Measurements from ENCODE around the gene TMSB10.
"Not testable (repeated sequence)": the region's sequence is repeated elsewhere in the genome, so short reads cannot be mapped to it uniquely, and the experiment has no call there.

The TMSB10 gene

DNA sequence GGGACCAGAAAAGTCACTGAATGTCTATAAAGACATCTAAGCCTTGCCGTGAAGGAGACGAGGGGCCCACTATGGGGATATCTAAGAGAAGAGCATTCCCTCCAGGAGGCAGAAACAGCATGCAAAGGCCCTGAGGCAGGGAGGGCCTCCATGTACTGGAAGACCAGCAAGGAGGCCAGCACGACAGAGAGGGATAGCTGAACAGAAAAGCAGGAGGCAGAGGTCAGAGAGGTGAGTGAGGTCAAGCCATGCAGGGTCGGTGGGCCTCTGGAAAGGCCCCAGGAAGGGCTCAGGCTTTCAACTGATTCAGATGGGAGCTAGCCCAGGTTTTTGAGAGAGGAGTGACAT lies 30.3 kb upstream of the TMSB10 start:
- H3K4me3 Mint-ChIP-seq, result peak overlapping the region; percentile 75 to 81
- DNase-seq, result no peak
- no peaks in the 10 kb centered on the region for H3K27me3 Mint-ChIP-seq
- ATAC-seq, result no peak
- peak overlapping the region; percentile 61 to 90 for H3K27ac Mint-ChIP-seq
- H3K4me1 Mint-ChIP-seq, result peaks cover 82% of the 10 kb centered on the region
- no peaks in the 10 kb centered on the region for H3K9me3 Mint-ChIP-seq

- peak overlapping the region; percentile 75 to 96 for H3K4me3 Mint-ChIP-seq
- H3K27me3 Mint-ChIP-seq, H3K9me3 Mint-ChIP-seq, ATAC-seq, DNase-seq: not testable (repeated sequence)
- peaks cover 78% of the 10 kb centered on the region for H3K4me1 Mint-ChIP-seq
- H3K27ac Mint-ChIP-seq, result peak overlapping the region; percentile 45 to 90
These were observed 29.8 kb upstream of the TMSB10 start for GRCh38 chr2:84875619-84876018.

DNA sequence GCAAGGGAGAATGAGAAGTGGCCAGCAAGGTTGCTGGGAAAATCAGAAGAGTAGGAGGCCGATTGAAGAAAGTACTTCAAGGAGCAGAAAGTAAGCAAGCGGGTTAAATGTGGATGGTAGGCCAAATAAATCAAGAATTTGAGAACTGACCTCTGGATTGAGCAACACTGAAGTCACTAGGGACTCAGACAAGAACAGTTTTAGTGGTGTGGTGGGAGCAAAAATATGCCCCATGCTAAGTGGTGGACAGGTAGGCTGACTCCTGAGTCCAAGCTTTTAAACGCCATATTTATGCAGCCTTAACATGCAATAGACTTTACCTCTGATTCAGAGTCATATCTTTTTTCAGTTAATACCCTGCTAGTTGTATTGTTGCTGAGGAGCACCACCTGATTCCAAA lies 29.1 kb upstream of the TMSB10 start:
- H3K27me3 Mint-ChIP-seq, result no peaks in the 10 kb centered on the region
- peak overlapping the region in 1 of 2 donors; percentile 23 for H3K27ac Mint-ChIP-seq
- H3K9me3 Mint-ChIP-seq, result no peaks in the 10 kb centered on the region
- peaks cover 70% of the 10 kb centered on the region for H3K4me1 Mint-ChIP-seq
- ATAC-seq (no peak), DNase-seq (no peak)
- peak overlapping the region; percentile 93 to 96 for H3K4me3 Mint-ChIP-seq

- Mint-ChIP-seq H3K4me1 (peaks cover 64% of the 10 kb centered on the region), H3K27me3 (no peaks in the 10 kb centered on the region), H3K4me3 (peak overlapping the region; percentile 93 to 96), H3K9me3 (no peaks in the 10 kb centered on the region), H3K27ac (peak overlapping the region; percentile 74 to 85)
- DNase-seq (no peak), ATAC-seq (no peak)
These were observed 27.0 kb upstream of the TMSB10 start for GRCh38 chr2:84878459-84878858.

GRCh38 chr2:84878896-84879583 lies 26.4 kb upstream of the TMSB10 start:
- peak overlapping the region; percentile 15 to 79 for H3K27ac Mint-ChIP-seq
- ATAC-seq, result no peak
- no peak for DNase-seq
- H3K4me1 Mint-ChIP-seq, result peaks cover 64% of the 10 kb centered on the region
- H3K27me3 Mint-ChIP-seq, result no peaks in the 10 kb centered on the region
- H3K4me3 Mint-ChIP-seq, result peak overlapping the region; percentile 93 to 96
- no peaks in the 10 kb centered on the region for H3K9me3 Mint-ChIP-seq

- ATAC-seq (no peak), DNase-seq (peak in 1 of 2 donors; percentile 38)
- Mint-ChIP-seq H3K4me3 (peak overlapping the region; percentile 93 to 96), H3K4me1 (peaks cover 64% of the 10 kb centered on the region), H3K9me3 (no peaks in the 10 kb centered on the region), H3K27me3 (no peaks in the 10 kb centered on the region), H3K27ac (peak overlapping the region; percentile 94 to 95)
These were observed 25.7 kb upstream of the TMSB10 start for GRCh38 chr2:84879584-84880394.

DNA sequence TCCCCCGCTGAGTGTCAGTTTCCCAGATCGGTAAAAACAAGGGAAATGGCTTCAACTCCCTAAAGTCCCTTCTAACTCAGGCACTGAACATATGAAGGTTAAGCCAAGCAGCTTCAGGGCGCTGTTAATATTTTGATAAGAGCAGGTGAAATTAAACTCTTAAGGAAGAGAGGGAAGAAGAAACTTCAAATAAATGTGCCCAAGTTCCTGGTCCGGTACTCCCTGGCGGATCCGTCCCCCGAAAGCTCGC lies 25.1 kb upstream of the TMSB10 start:
- peak overlapping the region; percentile 93 to 96 for H3K4me3 Mint-ChIP-seq
- H3K27me3 Mint-ChIP-seq, result no peaks in the 10 kb centered on the region
- ATAC-seq (no peak), DNase-seq (no peak)
- no peaks in the 10 kb centered on the region for H3K9me3 Mint-ChIP-seq
- H3K27ac Mint-ChIP-seq, result peak overlapping the region; percentile 94 to 95
- H3K4me1 Mint-ChIP-seq, result peaks cover 64% of the 10 kb centered on the region

DNA sequence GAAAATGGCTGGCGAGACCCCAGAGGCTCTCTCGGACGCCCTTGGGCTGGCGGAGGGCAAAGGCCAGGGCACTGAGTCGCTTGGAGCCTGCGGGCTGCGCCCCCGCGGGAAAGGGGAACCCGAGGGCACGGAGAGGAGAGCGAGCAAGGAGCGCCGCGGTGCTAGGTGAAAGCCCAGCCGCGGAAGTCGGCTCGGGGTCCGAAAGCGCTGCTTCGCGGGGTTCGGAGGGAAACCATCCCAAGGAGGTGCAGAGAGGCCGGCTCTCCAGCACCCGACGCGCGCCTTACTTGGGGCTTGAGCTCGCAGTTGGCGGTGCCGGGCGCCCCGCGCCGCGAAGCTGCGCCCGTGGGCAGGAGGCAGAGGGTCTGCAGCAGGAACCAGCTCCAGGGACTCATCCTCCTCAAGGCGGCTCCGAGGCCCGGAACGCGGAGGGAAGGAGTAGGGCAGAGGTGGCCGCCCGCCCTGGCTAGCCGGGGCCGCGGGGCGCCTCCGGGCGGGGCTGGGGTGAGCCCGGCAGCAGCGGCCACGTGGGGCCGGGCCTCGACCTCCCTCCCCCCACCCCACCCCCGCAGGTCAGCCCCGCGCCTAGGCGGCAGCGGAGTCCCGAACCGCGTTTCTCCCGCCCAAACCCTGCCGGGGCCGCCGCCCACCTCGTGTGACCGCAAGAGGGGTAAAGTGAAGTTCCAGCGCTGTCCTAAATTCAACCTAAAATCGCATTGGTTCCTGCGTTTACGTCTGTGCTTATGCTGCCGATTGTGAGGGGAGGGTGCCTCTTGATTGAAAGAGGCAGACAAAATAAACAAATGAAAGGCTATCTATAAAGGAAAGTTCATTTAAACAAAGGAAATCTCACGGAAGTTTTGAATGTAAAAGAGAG lies 24.6 kb upstream of the TMSB10 start, which contains the start of gene TRABD2A:
TSS of gene TRABD2A (minus strand) at position 440 of the 877 bp plus-strand sequence. CDS start at position 395, 45 bp downstream.
- no peaks in the 10 kb centered on the region for H3K27me3 Mint-ChIP-seq
- H3K27ac Mint-ChIP-seq, result peak within 1 kb of the TSS; percentile 94 to 95
- ATAC-seq (peak; percentile 66), DNase-seq (peak; percentile 78 to 86)
- peak within 1 kb of the TSS; percentile 93 to 96 for H3K4me3 Mint-ChIP-seq
- no peaks in the 10 kb centered on the region for H3K9me3 Mint-ChIP-seq
- peaks cover 64% of the 10 kb centered on the region for H3K4me1 Mint-ChIP-seq

DNA sequence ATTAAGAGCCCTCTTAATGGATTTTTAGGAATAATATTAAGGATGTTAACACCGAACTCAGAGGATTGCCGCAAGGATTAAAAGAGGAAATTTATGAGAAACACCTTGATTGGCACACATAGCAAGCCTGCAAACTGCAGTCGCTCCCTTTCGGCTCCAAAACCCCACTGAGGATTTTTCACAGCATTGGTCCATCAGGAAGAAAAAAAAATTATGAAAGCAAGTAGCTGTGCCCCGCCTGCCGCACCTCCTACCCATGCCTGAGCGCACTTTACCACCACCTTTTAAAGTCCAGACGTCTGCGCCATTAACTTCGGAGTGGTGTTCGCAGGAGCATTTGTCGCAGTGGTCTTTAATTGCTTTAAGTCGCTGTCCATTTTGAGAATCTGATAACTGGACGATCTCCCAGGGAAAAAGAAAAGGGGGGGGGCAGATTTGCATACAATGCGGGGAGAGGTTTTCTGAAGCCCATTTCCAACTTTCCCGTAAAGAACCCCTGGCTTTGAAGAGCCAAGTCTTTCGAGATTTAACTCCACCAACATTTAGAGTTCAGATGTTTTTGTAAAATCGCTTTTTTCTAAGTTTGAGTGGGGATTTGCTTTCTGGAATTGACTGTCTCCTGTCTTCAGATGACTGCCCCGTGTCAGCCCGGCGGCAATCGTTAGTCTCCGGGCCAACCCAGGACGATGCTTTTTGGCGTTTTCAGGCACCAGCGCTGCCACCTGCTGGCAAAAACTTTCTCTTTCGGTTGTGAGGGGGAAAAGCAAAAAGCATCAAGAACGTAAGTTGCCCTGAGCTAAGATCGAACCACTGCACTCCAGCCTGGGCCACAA lies 23.7 kb upstream of the TMSB10 start:
- no peaks in the 10 kb centered on the region for H3K9me3 Mint-ChIP-seq
- peak overlapping the region; percentile 57 to 93 for H3K27ac Mint-ChIP-seq
- peak overlapping the region; percentile 88 to 96 for H3K4me3 Mint-ChIP-seq
- DNase-seq (peak; percentile 84 to 92), ATAC-seq (peak; percentile 73)
- peaks cover 64% of the 10 kb centered on the region for H3K4me1 Mint-ChIP-seq
- H3K27me3 Mint-ChIP-seq, result no peaks in the 10 kb centered on the region

- Mint-ChIP-seq H3K4me1 (peaks cover 64% of the 10 kb centered on the region), H3K27me3 (no peaks in the 10 kb centered on the region), H3K9me3 (no peaks in the 10 kb centered on the region), H3K27ac (peak overlapping the region; percentile 57 to 93), H3K4me3 (peak overlapping the region; percentile 88 to 96)
- DNase-seq, result no peak
- ATAC-seq, result no peak
These were observed 23.1 kb upstream of the TMSB10 start for GRCh38 chr2:84882414-84882738.

DNA sequence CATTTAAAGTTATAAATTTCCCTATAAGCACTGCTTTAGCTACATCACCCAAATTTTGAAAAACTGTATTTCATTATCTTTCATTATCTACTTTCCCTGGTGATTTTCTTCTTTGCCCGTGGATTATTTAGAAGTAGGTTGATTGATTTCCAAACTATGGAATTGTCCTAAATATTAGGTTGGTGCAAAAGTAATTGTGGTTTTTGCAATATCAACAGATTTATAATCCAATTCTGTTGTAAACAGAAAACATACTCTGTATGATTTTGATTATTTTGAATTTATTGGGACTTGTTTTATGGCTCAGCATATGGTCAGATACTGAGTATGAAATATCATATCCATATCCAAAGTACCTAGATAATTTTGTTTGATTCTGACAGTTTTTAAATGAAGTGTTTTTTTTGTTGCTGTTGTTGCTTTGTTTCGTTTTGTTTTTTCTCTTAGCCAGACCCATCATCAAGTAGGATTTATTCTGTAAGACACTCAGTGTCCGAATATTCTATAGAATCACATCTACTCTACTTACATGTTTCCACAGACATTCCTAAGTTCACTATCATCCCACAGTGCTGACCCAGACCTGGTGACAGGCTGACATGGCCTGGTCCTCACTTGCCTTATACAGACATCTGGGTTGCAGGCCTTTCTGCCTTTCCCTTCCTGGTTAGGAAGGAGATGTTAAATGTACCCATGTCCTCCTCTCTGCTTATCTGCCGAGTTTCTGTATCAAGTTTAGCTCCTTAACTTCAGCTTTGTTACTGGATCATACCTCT lies 22.5 kb upstream of the TMSB10 start:
- DNase-seq (no peak), ATAC-seq (no peak)
- H3K4me3 Mint-ChIP-seq, result peak overlapping the region; percentile 88 to 96
- H3K27me3 Mint-ChIP-seq, result no peaks in the 10 kb centered on the region
- H3K9me3 Mint-ChIP-seq, result no peaks in the 10 kb centered on the region
- peaks cover 63% of the 10 kb centered on the region for H3K4me1 Mint-ChIP-seq
- peak overlapping the region in 1 of 2 donors; percentile 93 for H3K27ac Mint-ChIP-seq

- Mint-ChIP-seq H3K4me1 (peaks cover 72% of the 10 kb centered on the region), H3K27ac (no peak overlapping the region), H3K27me3 (no peaks in the 10 kb centered on the region), H3K9me3 (no peaks in the 10 kb centered on the region), H3K4me3 (no peak overlapping the region)
- no peak for ATAC-seq
- no peak for DNase-seq
These were observed 21.0 kb upstream of the TMSB10 start for GRCh38 chr2:84884449-84884848.

DNA sequence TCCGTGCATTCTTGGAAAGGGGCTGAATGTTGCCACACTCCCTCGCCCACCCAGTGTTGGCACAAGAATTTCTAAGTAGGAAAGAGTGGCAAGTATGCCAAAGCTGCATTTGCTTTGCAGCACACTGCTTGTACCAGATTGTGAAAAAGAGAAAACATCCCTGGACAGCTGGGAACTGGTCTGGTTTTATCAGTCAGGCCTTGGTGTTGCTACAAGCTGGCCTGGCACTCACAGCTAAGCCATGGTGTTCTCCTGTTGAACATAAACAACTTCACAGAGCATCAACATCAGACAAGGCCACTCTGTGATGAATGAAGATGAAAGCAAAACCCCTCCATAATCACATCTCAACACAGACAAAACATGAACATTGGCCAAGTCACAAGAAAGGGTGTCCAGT lies 20.3 kb upstream of the TMSB10 start:
- ATAC-seq (no peak), DNase-seq (no peak)
- Mint-ChIP-seq H3K9me3 (no peaks in the 10 kb centered on the region), H3K27ac (no peak overlapping the region), H3K27me3 (no peaks in the 10 kb centered on the region), H3K4me1 (peaks cover 79% of the 10 kb centered on the region), H3K4me3 (no peak overlapping the region)

DNA sequence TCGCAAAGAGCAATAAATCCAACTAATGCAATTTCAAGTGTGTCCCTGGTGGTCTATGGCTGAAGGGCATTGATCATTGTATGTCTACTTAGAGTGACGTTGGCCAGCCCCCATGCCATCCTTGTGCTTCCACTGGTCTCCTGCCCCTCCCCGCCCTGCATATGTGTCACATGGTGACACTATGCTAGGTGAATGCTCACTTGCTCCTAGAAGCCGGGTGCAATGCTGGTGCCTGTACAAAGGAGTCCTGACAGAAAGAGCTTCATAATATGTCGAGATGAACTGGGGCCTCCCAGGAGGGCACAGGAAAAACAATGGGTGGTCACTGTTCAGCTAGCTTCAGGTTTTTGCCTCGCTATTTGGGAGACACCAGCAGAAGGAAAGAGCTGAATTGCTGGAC lies 18.7 kb upstream of the TMSB10 start:
- ATAC-seq (no peak), DNase-seq (no peak)
- Mint-ChIP-seq H3K27me3 (no peaks in the 10 kb centered on the region), H3K27ac (peak overlapping the region; percentile 61 to 67), H3K4me1 (peaks cover 85% of the 10 kb centered on the region), H3K4me3 (peak overlapping the region; percentile 10 to 44), H3K9me3 (no peaks in the 10 kb centered on the region)
